ENCODE measurements around the gene FYN. TPM values are rescaled to one million over a fixed set of nuclear protein-coding genes. Genes with fewer than 3 reads are reported as not detected.

The FYN gene
- total and polyA plus RNA-seq, 2 donors from 2014 or later, result 34.5 to 52.4 TPM

GRCh38 chr6:111700135-111700690 lies 173.0 kb downstream of the FYN start:
- Histone ChIP-seq H3K9me3 (ENCODE audit: control insufficient read depth in 2 of 3, insufficient read depth in 1 of 3, low read length in 3 of 3) (no peaks in the 10 kb centered on the region), H3K36me3 (ENCODE audit: control insufficient read depth in 2 of 3, insufficient read depth in 3 of 3, low read length in 3 of 3) (no peaks in the 10 kb centered on the region), H3K9ac (ENCODE audit: low read length in 3 of 3) (no peak overlapping the region), H3K27me3 (ENCODE audit: control insufficient read depth, insufficient read depth, low read length) (no peaks in the 10 kb centered on the region), H3K27ac (ENCODE audit: low read depth in 2 of 2, low read length in 2 of 2) (no peak overlapping the region), H3K4me1 (ENCODE audit: control insufficient read depth in 2 of 3, insufficient read depth in 2 of 3, low read depth in 1 of 3, low read length in 3 of 3) (no peaks in the 10 kb centered on the region), H3K4me3 (ENCODE audit: low read length in 3 of 3) (no peak overlapping the region)
- FAIRE-seq, result no peak
- intact Hi-C loops (cut with DNase I), result no loop called here
- no peak for DNase-seq
- no peak for TF ChIP-seq CTCF (IDR thresholded peaks at IDR 0.05; ENCODE audit: borderline replicate concordance, extremely low read depth, insufficient read depth)

GRCh38 chr6:111699123-111699522 lies 174.1 kb downstream of the FYN start:
- intact Hi-C loops (cut with DNase I), result no loop called here
- H3K4me3 ChIP-seq (ENCODE audit: low read length in 3 of 3), result no peak overlapping the region
- H3K36me3 ChIP-seq (ENCODE audit: control insufficient read depth in 2 of 3, insufficient read depth in 3 of 3, low read length in 3 of 3), result peaks cover under 1 to 2% (median 1%) of the 10 kb centered on the region in 3 donors
- no peak for TF ChIP-seq CTCF (IDR thresholded peaks at IDR 0.05; ENCODE audit: borderline replicate concordance, extremely low read depth, insufficient read depth)
- no peaks in the 10 kb centered on the region for H3K9me3 ChIP-seq (ENCODE audit: control insufficient read depth in 2 of 3, insufficient read depth in 1 of 3, low read length in 3 of 3)
- DNase-seq (no peak), FAIRE-seq (no peak)
- no peaks in the 10 kb centered on the region for H3K4me1 ChIP-seq (ENCODE audit: control insufficient read depth in 2 of 3, insufficient read depth in 2 of 3, low read depth in 1 of 3, low read length in 3 of 3)
- H3K27ac ChIP-seq (ENCODE audit: low read depth in 2 of 2, low read length in 2 of 2), result no peak overlapping the region
- H3K27me3 ChIP-seq (ENCODE audit: control insufficient read depth, insufficient read depth, low read length), result no peaks in the 10 kb centered on the region
- H3K9ac ChIP-seq (ENCODE audit: low read length in 3 of 3), result no peak overlapping the region

GRCh38 chr6:111696814-111697213 lies 176.4 kb downstream of the FYN start:
- H3K4me3 ChIP-seq (ENCODE audit: low read length in 3 of 3), result no peak overlapping the region
- FAIRE-seq (no peak), DNase-seq (no peak)
- TF ChIP-seq CTCF (IDR thresholded peaks at IDR 0.05; ENCODE audit: borderline replicate concordance, extremely low read depth, insufficient read depth), result no peak
- H3K4me1 ChIP-seq (ENCODE audit: control insufficient read depth in 2 of 3, insufficient read depth in 2 of 3, low read depth in 1 of 3, low read length in 3 of 3), result peaks cover 1 to 17% (median 13%) of the 10 kb centered on the region in 3 donors
- intact Hi-C loops (cut with DNase I), result no loop called here
- no peak overlapping the region for H3K9ac ChIP-seq (ENCODE audit: low read length in 3 of 3)
- H3K27ac ChIP-seq (ENCODE audit: low read depth in 2 of 2, low read length in 2 of 2), result no peak overlapping the region
- no peaks in the 10 kb centered on the region for H3K27me3 ChIP-seq (ENCODE audit: control insufficient read depth, insufficient read depth, low read length)
- H3K36me3 ChIP-seq (ENCODE audit: control insufficient read depth in 2 of 3, insufficient read depth in 3 of 3, low read length in 3 of 3), result peaks cover 5 to 7% (median 5%) of the 10 kb centered on the region in 3 donors
- no peaks in the 10 kb centered on the region for H3K9me3 ChIP-seq (ENCODE audit: control insufficient read depth in 2 of 3, insufficient read depth in 1 of 3, low read length in 3 of 3)
